HL-60/S4 (cell line): Measurements from ENCODE around the gene NTN1.

Experiments
- in situ Hi-C: fragments of 300-500 bp; cut with MboI; formaldehyde crosslinking; loops from 2 replicates; pipeline ENCODE4 v1.14.3; 2022; ENCODE audit warnings: low sequenced_read_pairs

NTN1 gene

GRCh38 chr17:9004132-9004960 is 17.0 kb upstream of the NTN1 start:
- in situ Hi-C loops, result no loop called here

DNA sequence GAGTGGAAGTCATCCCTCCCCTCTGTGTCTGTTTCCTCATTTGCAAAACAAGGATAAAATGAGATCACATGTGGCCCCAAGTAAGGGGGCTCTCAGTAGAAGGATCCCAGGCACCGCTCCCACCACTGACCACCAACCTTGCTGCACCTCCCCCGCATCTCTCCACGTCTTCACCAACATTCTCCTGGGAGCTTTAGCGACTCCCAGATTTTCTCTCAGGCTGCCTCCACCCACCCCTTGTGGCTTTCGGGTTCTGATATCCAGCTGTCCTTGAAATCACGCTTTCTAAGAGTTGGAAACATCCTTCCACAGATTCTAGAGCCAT is 16.4 kb upstream of the NTN1 start:
- in situ Hi-C loops, result no loop called here

- in situ Hi-C loops, result no loop called here
Measured at GRCh38 chr17:9006175-9006767, 15.0 kb upstream of the NTN1 start.

DNA sequence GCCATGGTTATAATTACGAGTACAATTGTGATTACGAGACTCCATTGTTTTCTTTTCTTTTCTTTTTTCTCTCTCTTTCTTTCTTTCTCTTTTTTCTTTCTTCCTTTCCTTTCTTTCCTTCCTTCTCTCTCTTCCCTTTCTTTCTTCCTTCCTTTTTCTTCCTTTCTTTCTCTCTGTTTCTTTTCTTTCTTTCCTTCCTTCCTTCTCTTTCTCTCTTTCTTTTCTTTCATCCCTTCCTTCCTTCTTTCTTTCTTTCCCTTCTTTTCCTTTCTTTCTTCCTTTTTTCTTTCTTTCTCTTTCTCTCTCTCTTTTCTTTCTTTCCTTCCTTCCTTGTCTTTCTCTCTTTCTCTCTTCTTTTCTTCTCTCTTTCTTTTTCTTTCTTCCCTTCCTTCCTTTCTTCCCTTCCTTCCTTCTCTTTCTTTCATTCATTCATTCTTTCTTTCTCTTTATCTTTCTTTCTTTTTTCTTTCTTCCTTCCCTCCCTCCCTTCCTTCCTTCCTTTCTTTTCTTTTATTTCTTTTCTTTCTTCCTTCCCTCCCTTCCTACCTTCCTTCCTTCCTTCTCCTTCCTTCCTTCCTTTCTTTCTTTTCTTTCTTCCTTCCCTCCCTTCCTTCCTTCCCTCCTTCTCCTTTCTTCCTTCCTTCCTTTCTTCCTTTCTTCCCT is 14.1 kb upstream of the NTN1 start:
- in situ Hi-C loops, result no loop called here

GRCh38 chr17:9009096-9009495 is 12.2 kb upstream of the NTN1 start:
- in situ Hi-C loops, result no loop called here

- in situ Hi-C loops, result no loop called here
Measured at GRCh38 chr17:9009737-9010136, 11.6 kb upstream of the NTN1 start.

GRCh38 chr17:9011001-9011400 is 10.3 kb upstream of the NTN1 start:
- in situ Hi-C loops, result no loop called here

DNA sequence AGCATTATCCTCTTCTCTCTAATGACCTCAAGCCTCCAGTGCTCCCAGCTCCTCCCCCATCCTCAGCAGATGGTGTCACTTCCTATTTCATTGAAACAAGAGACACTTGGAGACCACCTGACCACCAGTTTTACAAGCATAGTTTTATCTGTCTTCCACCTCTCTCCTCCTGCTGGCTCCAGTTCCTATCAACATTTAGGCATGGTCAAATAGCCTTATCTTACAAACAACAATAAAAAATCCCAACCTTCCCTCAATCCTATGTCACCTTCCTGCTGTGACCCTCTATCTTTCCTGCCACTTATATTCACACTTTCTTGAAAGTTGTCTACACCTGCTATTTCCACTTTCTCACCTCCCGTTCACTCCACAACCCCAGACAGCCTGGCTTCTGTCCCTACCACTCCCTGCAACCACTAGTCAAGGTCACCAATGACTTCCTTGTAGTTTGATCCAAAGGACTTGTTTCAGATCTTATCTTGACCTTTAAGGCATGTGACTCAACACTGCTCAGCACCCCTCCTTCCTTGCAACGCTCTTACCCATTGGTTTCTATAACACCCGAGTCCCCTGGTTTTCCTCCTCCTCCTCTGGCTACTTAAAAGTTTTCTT is 4.3 kb upstream of the NTN1 start:
- in situ Hi-C loops, result no loop called here

DNA sequence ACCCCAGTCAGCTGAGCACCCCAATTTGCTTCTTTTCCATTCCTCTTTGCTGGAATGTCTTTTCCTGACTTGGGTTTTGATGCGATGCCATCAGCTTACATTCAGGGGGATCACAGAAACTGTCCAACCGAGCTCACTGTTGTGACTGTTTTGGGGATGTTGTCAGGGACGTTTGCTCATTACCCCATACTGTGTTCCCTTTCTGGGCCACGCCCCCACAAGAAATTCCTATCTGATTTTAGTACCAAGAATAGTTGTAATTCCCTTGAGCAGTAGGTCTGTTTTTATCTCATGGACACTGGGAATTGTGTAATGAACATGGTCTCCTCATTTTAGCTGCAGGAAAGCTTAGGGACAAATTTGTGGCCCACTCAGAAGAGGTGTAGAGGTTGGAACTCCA is 2.6 kb upstream of the NTN1 start:
- in situ Hi-C loops, result no loop called here

GRCh38 chr17:9020096-9020823 is 1.1 kb upstream of the NTN1 start:
- in situ Hi-C loops, result no loop called here

GRCh38 chr17:9020824-9021157 is 519 bp upstream of the NTN1 start:
- in situ Hi-C loops, result no loop called here

DNA sequence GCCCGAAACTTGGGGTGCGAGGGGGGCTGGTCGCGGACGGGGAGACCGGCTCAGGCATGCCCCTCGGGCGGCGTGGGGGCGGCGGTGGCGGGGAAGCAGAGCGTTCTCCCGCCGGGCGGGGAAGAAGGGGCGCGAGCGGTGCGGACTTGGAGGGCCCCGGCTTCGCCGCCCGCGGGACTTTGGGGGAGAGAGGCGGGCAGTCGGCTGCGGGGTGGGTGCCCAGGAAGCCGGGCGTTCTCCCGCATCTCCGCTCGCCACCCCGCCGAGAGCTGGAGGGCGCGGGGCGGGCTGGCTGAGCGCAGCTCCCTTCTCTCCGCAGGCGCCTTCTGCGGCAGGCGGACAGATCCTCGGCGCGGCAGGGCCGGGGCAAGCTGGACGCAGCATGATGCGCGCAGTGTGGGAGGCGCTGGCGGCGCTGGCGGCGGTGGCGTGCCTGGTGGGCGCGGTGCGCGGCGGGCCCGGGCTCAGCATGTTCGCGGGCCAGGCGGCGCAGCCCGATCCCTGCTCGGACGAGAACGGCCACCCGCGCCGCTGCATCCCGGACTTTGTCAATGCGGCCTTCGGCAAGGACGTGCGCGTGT is 772 bp downstream of the NTN1 start:
- in situ Hi-C loops, result no loop called here

GRCh38 chr17:9022573-9023391 is 1.5 kb downstream of the NTN1 start:
- in situ Hi-C loops, result no loop called here

GRCh38 chr17:9023392-9024218 is 2.3 kb downstream of the NTN1 start:
- in situ Hi-C loops, result no loop called here

GRCh38 chr17:9024497-9024896 is 3.2 kb downstream of the NTN1 start:
- in situ Hi-C loops, result no loop called here

GRCh38 chr17:9026741-9027140 is 5.4 kb downstream of the NTN1 start:
- in situ Hi-C loops, result no loop called here

DNA sequence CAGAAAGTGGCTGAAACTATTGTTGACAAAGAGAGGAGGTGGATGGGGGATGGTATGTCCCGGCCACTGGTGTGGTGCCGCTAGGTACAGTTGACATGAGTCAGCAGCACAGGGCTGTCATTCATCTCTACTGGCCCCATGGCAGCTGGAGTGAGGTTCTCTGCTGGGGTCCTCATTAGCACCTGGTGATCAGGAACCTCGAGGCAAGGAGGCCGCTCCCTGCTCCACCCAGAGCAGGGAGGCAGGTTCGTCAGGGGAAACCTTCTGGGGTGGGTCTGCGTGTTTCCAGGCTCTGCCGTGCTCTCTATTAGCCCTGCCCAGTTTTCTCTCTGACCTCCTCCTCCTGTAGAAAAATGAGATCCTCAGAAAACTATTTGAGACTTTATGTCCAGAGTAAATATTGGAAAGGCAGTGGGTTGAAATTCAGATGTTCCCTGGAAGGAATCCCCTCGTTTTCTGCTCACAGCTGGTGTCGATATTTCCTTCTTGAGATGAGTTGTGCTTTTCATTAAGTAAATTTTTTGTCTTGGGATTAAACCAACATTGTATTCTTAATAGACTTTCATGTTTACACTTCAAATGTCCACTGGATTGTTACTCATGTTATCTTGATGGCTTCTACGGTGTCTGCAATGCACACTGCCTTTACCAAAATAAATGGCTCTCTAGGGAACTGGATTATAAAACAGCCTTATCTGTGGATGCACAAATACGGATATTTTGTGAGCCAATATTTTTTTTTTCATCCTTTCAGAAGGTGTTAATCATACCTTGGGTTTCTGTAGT is 7.1 kb downstream of the NTN1 start:
- in situ Hi-C loops, result no loop called here

DNA sequence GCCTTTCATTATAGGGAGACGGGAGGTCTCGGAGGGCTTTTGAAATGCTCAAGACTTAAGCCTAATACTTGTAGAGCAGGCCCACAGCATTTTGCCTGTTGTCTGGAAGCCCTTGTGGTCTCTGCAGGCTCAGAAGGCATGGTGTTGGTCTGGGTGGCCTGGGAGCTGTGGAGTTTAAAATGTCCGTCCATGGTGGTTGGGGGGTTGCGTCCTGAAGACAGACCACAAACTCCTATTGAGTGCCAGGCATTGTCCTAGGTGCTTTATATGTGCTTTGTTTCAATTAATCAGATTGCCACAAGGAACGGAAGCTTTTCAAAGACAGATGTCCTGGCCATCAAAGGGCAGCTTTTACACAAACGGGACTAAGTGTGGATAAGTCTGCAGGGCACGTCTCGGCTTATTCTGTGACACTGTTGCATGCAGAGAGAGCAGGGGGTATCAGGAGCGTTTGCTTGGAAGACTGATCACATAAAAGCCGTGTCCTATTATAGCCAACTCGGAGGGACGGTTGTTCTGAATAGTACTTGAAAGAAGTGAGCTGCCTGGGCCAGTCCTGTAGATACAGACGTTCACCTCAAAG is 7.8 kb downstream of the NTN1 start:
- in situ Hi-C loops, result no loop called here
